Measurements from ENCODE around the gene LMAN1L. TPM values are rescaled to one million over a fixed set of nuclear protein-coding genes. Genes with fewer than 3 reads are reported as not detected.

The LMAN1L gene
- total and polyA plus RNA-seq, 4 experiments from 2014 or later: 0.23 to 0.39 TPM; not detected in 2

DNA sequence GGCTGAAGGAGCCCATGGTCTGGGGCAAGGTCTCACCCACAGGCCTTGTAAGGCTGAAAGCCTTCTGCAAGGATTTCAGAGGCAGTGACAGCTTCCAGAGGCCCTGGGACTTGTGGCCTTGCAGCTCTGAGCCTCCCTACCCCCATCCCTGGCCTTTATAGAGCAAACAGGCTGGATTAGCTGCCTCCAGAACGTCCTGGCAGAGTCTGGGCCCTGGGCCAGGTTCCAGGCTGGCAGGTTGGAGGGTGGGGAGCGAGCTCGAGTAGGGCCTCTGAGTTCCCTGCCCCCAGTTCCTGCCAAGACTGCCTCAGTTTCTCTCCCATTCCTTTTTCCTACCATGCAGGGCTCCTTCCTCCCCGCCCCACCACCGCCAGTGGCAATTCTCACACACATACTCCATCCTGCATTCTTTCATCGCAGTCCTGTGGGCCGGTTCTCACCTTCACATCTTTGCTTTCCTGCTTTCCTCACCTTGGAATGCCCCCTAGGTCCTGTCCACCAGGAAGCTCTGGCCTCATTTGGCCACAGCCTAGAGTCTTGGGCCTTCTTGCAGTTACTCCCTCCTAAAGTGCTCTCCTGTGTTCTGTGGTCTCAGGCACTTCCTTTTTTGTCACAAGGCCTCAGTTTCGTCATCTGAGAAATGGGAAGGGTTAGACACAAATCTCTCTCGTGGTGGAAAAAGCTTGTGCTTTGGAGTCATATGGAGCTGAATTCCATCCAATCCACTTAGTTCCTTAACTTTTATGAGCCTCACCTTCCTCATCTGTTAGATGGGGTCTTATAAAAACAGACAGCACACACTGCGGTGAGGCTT lies 2.7 kb downstream of the LMAN1L start:
- H3K4me1 Mint-ChIP-seq: peaks cover 2 to 9% (median 6%) of the 10 kb centered on the region in 4 donors
- POLR2A ChIA-PET (ENCODE audit: partially characterized antibody): interaction anchor here (0.7 to 1.5 kb wide), 2 partner anchors 8 to 11 kb away, joined by 3 read pairs; partner anchors contain the start of gene CPLX3
- H3K4me3 Mint-ChIP-seq: no peak overlapping the region
- no peak for DNase-seq
- H3K27ac Mint-ChIP-seq: peak overlapping the region in 1 of 7 donors; percentile 48
- H3K9me3 Mint-ChIP-seq: no peaks in the 10 kb centered on the region
- intact Hi-C loops (cut with micrococcal nuclease): no loop called here
- no peaks in the 10 kb centered on the region for H3K9me3 ChIP-seq (ENCODE audit: control insufficient read depth in 1 of 2, low read length in 2 of 2)
- CTCF ChIA-PET (ENCODE audit: partially characterized antibody): interaction anchor here (1.3 kb wide), 1 partner anchor 15 kb away, joined by 3 read pairs; no protein-coding TSS in a partner anchor
- no peaks in the 10 kb centered on the region for H3K36me3 ChIP-seq (ENCODE audit: insufficient read depth, low read length)
- H3K4me3 ChIP-seq (ENCODE audit: low read length in 2 of 2): no peak overlapping the region
- peaks cover 0 to 2% of the 10 kb centered on the region in 2 donors for H3K27me3 Mint-ChIP-seq
- no peak overlapping the region for H3K27ac ChIP-seq (ENCODE audit: low read depth, low read length)
- H3K4me1 ChIP-seq (ENCODE audit: insufficient read depth, low read length): peaks cover 10% of the 10 kb centered on the region
- no peaks in the 10 kb centered on the region for H3K36me3 Mint-ChIP-seq
- H3K27me3 ChIP-seq (ENCODE audit: insufficient read depth, low read length): no peaks in the 10 kb centered on the region

DNA sequence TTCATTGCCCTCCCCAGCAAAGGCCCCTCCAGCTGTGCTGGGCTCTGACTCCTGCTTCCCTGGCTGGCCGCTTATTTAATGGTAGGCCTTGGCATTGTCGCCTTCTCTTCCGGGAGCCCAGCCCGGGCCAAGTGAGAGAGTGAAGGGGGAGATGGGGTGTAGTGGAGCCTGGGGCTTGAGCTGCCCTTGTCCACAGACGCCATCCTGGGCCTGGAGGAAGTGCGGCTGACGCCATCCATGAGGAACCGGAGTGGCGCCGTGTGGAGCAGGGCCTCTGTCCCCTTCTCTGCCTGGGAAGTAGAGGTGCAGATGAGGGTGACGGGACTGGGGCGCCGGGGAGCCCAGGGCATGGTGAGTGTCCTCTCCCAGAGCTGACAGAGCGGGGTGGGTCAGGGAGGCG lies 3.3 kb downstream of the LMAN1L start:
- H3K36me3 Mint-ChIP-seq: no peaks in the 10 kb centered on the region
- H3K27ac Mint-ChIP-seq: no peak overlapping the region
- Histone ChIP-seq H3K27ac (ENCODE audit: low read depth, low read length) (no peak overlapping the region), H3K9me3 (ENCODE audit: control insufficient read depth in 1 of 2, low read length in 2 of 2) (no peaks in the 10 kb centered on the region), H3K4me1 (ENCODE audit: insufficient read depth, low read length) (peaks cover 10% of the 10 kb centered on the region), H3K27me3 (ENCODE audit: insufficient read depth, low read length) (no peaks in the 10 kb centered on the region), H3K4me3 (ENCODE audit: low read length in 2 of 2) (no peak overlapping the region), H3K36me3 (ENCODE audit: insufficient read depth, low read length) (no peaks in the 10 kb centered on the region)
- peaks cover 0 to 2% of the 10 kb centered on the region in 2 donors for H3K27me3 Mint-ChIP-seq
- H3K4me1 Mint-ChIP-seq: peaks cover 2 to 9% (median 6%) of the 10 kb centered on the region in 4 donors
- DNase-seq: no peak
- ChIA-PET CTCF (ENCODE audit: partially characterized antibody) (interaction anchor here (1.3 kb wide), 1 partner anchor 15 kb away, joined by 3 read pairs; no protein-coding TSS in a partner anchor), POLR2A (ENCODE audit: partially characterized antibody) (interaction anchor here (0.7 to 1.5 kb wide), 2 partner anchors 9 to 10 kb away, joined by 3 read pairs; partner anchors contain the start of gene CPLX3)
- H3K9me3 Mint-ChIP-seq: no peaks in the 10 kb centered on the region
- intact Hi-C loops (cut with micrococcal nuclease): no loop called here
- H3K4me3 Mint-ChIP-seq: no peak overlapping the region

DNA sequence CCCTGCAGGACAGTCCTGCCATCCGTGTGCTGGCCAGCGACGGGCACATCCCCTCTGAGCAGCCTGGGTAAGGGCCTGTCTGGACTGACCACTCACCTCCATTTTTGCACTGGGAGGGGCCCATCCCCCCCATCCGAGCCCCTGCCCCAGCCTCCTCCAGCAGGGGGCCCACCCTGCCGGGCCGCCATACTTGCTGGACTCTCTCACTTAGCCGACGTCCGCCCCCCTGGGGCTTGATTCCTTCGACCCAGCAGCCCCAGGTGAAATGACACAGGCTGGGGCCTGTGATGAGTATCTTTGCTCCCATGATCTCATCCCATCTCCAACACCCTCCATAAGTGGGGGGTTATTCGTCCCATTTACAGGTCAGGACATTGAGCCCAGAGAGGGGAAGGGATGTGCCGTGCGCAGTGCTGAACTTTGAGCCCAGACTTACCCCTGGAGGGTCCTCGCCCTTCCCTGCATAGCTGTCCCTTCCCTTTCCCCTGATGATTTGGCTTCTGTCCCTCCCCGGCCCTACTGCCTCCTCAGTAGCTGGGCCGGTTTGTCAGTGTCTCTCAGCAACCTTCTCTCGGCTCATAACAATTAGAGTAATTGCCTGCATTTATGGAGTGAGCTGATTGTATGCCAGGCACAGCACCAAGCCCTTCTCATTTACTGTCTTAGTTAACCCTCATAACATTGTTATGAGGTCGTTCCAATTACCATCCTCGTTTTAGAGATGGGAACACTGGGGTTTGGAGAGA lies 4.2 kb downstream of the LMAN1L start:
- POLR2A ChIA-PET (ENCODE audit: partially characterized antibody): no interaction called here
- CTCF ChIA-PET (ENCODE audit: partially characterized antibody): interaction anchor here (0.6 to 1.3 kb wide), 2 partner anchors 16 to 48 kb away, joined by 3 read pairs; no protein-coding TSS in a partner anchor
- Histone ChIP-seq H3K27ac (ENCODE audit: low read depth, low read length) (no peak overlapping the region), H3K4me1 (ENCODE audit: insufficient read depth, low read length) (peaks cover 10% of the 10 kb centered on the region), H3K27me3 (ENCODE audit: insufficient read depth, low read length) (no peaks in the 10 kb centered on the region), H3K9me3 (ENCODE audit: control insufficient read depth in 1 of 2, low read length in 2 of 2) (no peaks in the 10 kb centered on the region), H3K36me3 (ENCODE audit: insufficient read depth, low read length) (no peaks in the 10 kb centered on the region), H3K4me3 (ENCODE audit: low read length in 2 of 2) (no peak overlapping the region)
- peaks cover 2 to 9% (median 6%) of the 10 kb centered on the region in 4 donors for H3K4me1 Mint-ChIP-seq
- no peaks in the 10 kb centered on the region for H3K9me3 Mint-ChIP-seq
- peaks cover 0 to 2% of the 10 kb centered on the region in 2 donors for H3K27me3 Mint-ChIP-seq
- no peak overlapping the region for H3K4me3 Mint-ChIP-seq
- no peak for DNase-seq
- H3K36me3 Mint-ChIP-seq: no peaks in the 10 kb centered on the region
- no peak overlapping the region for H3K27ac Mint-ChIP-seq
- intact Hi-C loops (cut with micrococcal nuclease): no loop called here

DNA sequence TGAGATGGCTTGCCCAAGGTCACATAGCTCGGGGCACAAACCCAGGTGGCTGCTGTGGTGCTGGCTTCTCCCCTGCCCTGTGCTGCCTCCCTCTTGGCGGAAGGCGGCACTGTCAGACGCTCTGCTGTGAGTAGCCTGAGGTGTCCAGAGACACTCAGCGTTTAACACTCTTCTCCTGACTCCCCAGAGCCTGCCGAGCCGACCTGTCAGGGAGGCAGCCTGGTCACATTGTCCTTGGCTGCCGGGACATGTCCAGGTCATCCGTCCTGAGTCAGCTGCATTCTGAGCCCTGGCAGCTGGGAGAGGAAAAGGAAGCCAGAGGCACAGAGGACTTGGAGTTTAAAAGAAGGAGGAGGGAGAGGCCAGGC lies 4.7 kb downstream of the LMAN1L start:
- Mint-ChIP-seq H3K9me3 (no peaks in the 10 kb centered on the region), H3K27me3 (peaks cover 0 to 2% of the 10 kb centered on the region in 2 donors), H3K4me1 (peaks cover 2 to 9% (median 6%) of the 10 kb centered on the region in 4 donors), H3K27ac (no peak overlapping the region), H3K4me3 (no peak overlapping the region), H3K36me3 (no peaks in the 10 kb centered on the region)
- DNase-seq: no peak
- Histone ChIP-seq H3K27ac (ENCODE audit: low read depth, low read length) (no peak overlapping the region), H3K9me3 (ENCODE audit: control insufficient read depth in 1 of 2, low read length in 2 of 2) (no peaks in the 10 kb centered on the region), H3K36me3 (ENCODE audit: insufficient read depth, low read length) (no peaks in the 10 kb centered on the region), H3K27me3 (ENCODE audit: insufficient read depth, low read length) (no peaks in the 10 kb centered on the region), H3K4me1 (ENCODE audit: insufficient read depth, low read length) (peaks cover 10% of the 10 kb centered on the region), H3K4me3 (ENCODE audit: low read length in 2 of 2) (no peak overlapping the region)
- POLR2A ChIA-PET (ENCODE audit: partially characterized antibody): no interaction called here
- CTCF ChIA-PET (ENCODE audit: partially characterized antibody): interaction anchor here (0.6 to 1.5 kb wide), 3 partner anchors 10 to 49 kb away, joined by 3 to 4 read pairs (median 4); no protein-coding TSS in a partner anchor
- intact Hi-C loops (cut with micrococcal nuclease): no loop called here

DNA sequence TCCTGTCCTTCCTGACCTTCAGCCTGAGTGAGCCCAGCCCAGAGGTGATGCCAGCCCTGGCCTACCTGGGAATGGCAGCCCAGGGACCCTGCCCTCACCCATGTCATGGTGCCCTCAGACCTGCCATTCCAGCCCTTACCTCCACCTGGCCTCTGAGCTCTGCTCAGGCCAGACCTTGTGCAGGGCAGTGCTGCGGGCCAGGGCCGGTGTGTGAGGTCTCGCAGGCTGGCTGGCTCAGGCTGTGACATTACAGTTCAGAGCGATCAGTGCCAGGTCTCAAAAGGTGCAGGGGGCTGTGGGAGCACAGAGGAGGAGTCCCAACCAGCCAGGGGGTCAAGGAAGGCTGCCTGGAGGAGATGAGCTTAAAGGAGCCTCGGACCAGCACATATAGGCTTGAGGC lies 7.4 kb downstream of the LMAN1L start:
- Mint-ChIP-seq H3K4me1 (peaks cover 2 to 13% (median 6%) of the 10 kb centered on the region in 4 donors), H3K9me3 (no peaks in the 10 kb centered on the region), H3K36me3 (no peaks in the 10 kb centered on the region), H3K27me3 (peaks cover 0 to 5% of the 10 kb centered on the region in 2 donors), H3K27ac (no peak overlapping the region), H3K4me3 (no peak overlapping the region)
- intact Hi-C loops (cut with micrococcal nuclease): no loop called here
- Histone ChIP-seq H3K36me3 (ENCODE audit: insufficient read depth, low read length) (no peaks in the 10 kb centered on the region), H3K9me3 (ENCODE audit: control insufficient read depth in 1 of 2, low read length in 2 of 2) (no peaks in the 10 kb centered on the region), H3K4me3 (ENCODE audit: low read length in 2 of 2) (no peak overlapping the region), H3K27me3 (ENCODE audit: insufficient read depth, low read length) (no peaks in the 10 kb centered on the region), H3K4me1 (ENCODE audit: insufficient read depth, low read length) (peaks cover 10% of the 10 kb centered on the region), H3K27ac (ENCODE audit: low read depth, low read length) (no peak overlapping the region)
- ChIA-PET CTCF (ENCODE audit: partially characterized antibody) (interaction anchor here (0.7 to 1.8 kb wide), 5 partner anchors 32 to 82 kb away, joined by 3 to 7 read pairs (median 4); no protein-coding TSS in a partner anchor), POLR2A (ENCODE audit: partially characterized antibody) (interaction anchor here (1.2 kb wide), 1 partner anchor 27 kb away, joined by 3 read pairs; no protein-coding TSS in a partner anchor)
- no peak for DNase-seq

DNA sequence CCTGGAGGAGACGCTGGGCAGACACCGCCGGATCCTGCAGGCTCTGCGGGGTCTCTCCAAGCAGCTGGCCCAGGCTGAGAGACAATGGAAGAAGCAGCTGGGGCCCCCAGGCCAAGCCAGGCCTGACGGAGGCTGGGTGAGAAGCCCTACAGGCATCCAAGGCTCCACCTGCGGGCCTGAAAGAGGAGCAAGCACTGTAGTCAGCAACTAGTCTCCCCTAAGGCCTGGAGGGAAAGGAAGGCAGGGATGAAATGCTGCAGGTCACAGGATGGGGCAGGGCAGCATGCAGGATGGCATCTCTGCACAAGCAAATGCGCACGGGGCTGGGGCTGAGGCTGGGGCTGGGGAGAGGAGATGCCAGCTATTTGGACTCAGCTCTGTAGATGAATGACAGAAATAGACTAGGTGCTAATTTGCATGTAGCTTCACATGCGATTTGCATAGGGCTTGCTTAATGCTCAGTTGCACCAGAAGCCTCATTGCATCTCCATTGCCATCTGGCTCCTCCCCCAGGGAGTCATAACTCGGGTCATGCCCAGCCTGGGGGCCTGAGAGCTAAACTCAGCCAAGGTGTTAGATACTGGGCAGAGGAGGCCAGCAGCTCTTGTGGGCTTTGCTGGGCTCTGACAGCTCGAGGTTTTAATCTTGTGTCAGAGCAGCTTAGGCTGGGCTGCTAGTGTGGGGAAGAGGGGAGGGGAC lies 8.6 kb downstream of the LMAN1L start:
- H3K4me3 Mint-ChIP-seq: no peak overlapping the region
- no peaks in the 10 kb centered on the region for H3K36me3 Mint-ChIP-seq
- H3K27me3 Mint-ChIP-seq: peaks cover 0 to 7% of the 10 kb centered on the region in 2 donors
- H3K9me3 Mint-ChIP-seq: no peaks in the 10 kb centered on the region
- no peak overlapping the region for H3K27ac Mint-ChIP-seq
- Histone ChIP-seq H3K36me3 (ENCODE audit: insufficient read depth, low read length) (no peaks in the 10 kb centered on the region), H3K27me3 (ENCODE audit: insufficient read depth, low read length) (no peaks in the 10 kb centered on the region), H3K4me3 (ENCODE audit: low read length in 2 of 2) (no peak overlapping the region), H3K27ac (ENCODE audit: low read depth, low read length) (no peak overlapping the region), H3K9me3 (ENCODE audit: control insufficient read depth in 1 of 2, low read length in 2 of 2) (no peaks in the 10 kb centered on the region), H3K4me1 (ENCODE audit: insufficient read depth, low read length) (peaks cover 10% of the 10 kb centered on the region)
- peaks cover 2 to 13% (median 7%) of the 10 kb centered on the region in 4 donors for H3K4me1 Mint-ChIP-seq
- intact Hi-C loops (cut with micrococcal nuclease): no loop called here
- ChIA-PET CTCF (ENCODE audit: partially characterized antibody) (interaction anchor here (1.0 to 1.7 kb wide), 4 partner anchors 15 to 190 kb away, joined by 3 to 6 read pairs (median 4); no protein-coding TSS in a partner anchor), POLR2A (ENCODE audit: partially characterized antibody) (interaction anchor here (1.2 kb wide), 1 partner anchor 28 kb away, joined by 3 read pairs; no protein-coding TSS in a partner anchor)
- no peak for DNase-seq

Data from CD4-positive, alpha-beta memory T cell (primary cell).